HG02798 (cell line): ENCODE measurements around the gene RPL23.

Source experiments
- ATAC-seq: cut with Tn5 transposase; IDR thresholded peaks from one replicate; pipeline ENCODE4 v1.9.1; 2021; ENCODE audit warnings: mild to moderate bottlenecking; ENCODE audit not compliant: unreplicated experiment, poor library complexity

Gene RPL23

GRCh38 chr17:38800237-38800760 is 53.2 kb downstream of the RPL23 start:
- ATAC-seq, result no peak

- peak; percentile 82 for ATAC-seq
These were observed 53.9 kb downstream of the RPL23 start, which contains the start of gene PIP4K2B for GRCh38 chr17:38799501-38800236. Gene PIP4K2B, minus strand, starts transcription at chr17:38799556. Its CDS starts 132 bp downstream, at chr17:38799424.

- peak; percentile 26 for ATAC-seq
These were observed 54.7 kb downstream of the RPL23 start for GRCh38 chr17:38798614-38799500.
